Neural crest cell (in vitro differentiated cells): ENCODE data around the gene SHH. TPM values are rescaled to one million over a fixed set of nuclear protein-coding genes. Genes with fewer than 3 reads are reported as not detected.

ENCODE experiments used
- DNase-seq: peaks from one replicate; pipeline ENCODE4 v3.0.0; 2021; ENCODE audit warnings: low read depth, mixed read lengths, low spot score
- H3K27ac Mint-ChIP-seq: one replicate; pipeline ENCODE4 v1.8.0; 2021; ENCODE audit warnings: mild to moderate bottlenecking, mixed read lengths; ENCODE audit not compliant: unreplicated experiment
- H3K27me3 Mint-ChIP-seq: 2 replicates; pipeline ENCODE4 v1.8.0; 2021; ENCODE audit warnings: low read depth, mild to moderate bottlenecking, mixed read lengths
- H3K36me3 Mint-ChIP-seq: 2 replicates; pipeline ENCODE4 v1.8.0; 2021; ENCODE audit warnings: low read depth, mild to moderate bottlenecking, mixed read lengths
- H3K4me1 Mint-ChIP-seq: 2 replicates; pipeline ENCODE4 v1.8.0; 2021; ENCODE audit warnings: mixed read lengths
- H3K4me3 Mint-ChIP-seq: one replicate; pipeline ENCODE4 v1.8.0; 2021; ENCODE audit warnings: mild to moderate bottlenecking, mixed read lengths
- H3K9me3 Mint-ChIP-seq: 2 replicates; pipeline ENCODE4 v1.8.0; 2021; ENCODE audit warnings: mixed read lengths
- CTCF ChIP-seq: fragments of 200-600 bp; sonication (generic); conservative IDR thresholded peaks from 2 replicates; pipeline ENCODE4 v1.5.0; 2021; ENCODE audit warnings: antibody characterized with exemption, mild to moderate bottlenecking
- total RNA-seq: library from RNA; stranded (reverse); gene quantifications from 2 replicates; pipeline ENCODE4 v1.2.1, GENCODE V29; 2021

The SHH gene
- total RNA-seq, 1 donor from 2014 or later = not detected

GRCh38 chr7:155789001-155789725 lies 23.1 kb downstream of the SHH start:
- peaks cover 40% of the 10 kb centered on the region for H3K27me3 Mint-ChIP-seq
- peaks cover 12% of the 10 kb centered on the region for H3K36me3 Mint-ChIP-seq
- peaks cover 9% of the 10 kb centered on the region for H3K4me1 Mint-ChIP-seq
- peak overlapping the region; percentile 77 for H3K4me3 Mint-ChIP-seq
- no peak overlapping the region for H3K27ac Mint-ChIP-seq
- no peak for DNase-seq
- no peak for TF ChIP-seq CTCF
- no peaks in the 10 kb centered on the region for H3K9me3 Mint-ChIP-seq

GRCh38 chr7:155788616-155789000 lies 23.7 kb downstream of the SHH start:
- no peak overlapping the region for H3K27ac Mint-ChIP-seq
- H3K27me3 Mint-ChIP-seq = peaks cover 40% of the 10 kb centered on the region
- H3K36me3 Mint-ChIP-seq = peaks cover 12% of the 10 kb centered on the region
- DNase-seq = no peak
- no peak for TF ChIP-seq CTCF
- H3K4me3 Mint-ChIP-seq = no peak overlapping the region
- H3K4me1 Mint-ChIP-seq = peaks cover 9% of the 10 kb centered on the region
- no peaks in the 10 kb centered on the region for H3K9me3 Mint-ChIP-seq

DNA sequence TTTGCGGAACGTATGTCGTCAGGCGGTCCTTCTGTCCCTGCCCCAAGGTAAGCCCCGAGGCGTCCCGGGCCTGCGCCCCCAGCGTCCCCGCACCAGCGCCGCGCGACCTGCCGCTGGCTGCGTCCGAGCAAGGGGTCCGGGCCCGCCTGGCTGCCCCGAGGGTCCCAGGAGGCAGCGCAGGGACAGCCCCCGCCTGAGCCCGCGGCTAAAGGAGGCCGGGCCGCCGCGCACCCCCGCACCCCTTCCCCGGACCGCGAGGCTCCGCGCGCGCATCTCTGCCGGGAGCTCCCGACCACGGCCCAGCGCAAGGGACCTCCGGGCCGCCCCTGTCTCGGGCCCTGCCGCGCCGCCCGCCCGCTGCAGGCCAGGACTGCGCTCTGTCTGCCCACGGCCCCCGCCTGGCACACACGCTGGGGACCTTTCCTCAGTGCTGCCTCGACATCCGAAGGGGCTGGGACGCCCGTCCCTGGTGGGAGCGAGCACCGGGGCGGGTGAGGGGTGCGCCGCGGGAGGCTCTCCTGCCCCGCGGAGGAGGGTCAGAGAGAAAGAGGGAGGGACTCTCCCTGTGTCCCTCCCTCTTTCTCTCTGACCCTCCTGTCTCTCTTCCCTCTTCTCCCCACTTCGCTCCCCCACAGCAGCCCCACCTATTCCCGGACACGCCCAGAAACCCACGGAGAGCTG lies 25.0 kb downstream of the SHH start:
- Mint-ChIP-seq H3K27ac (no peak overlapping the region), H3K4me1 (peaks cover 9% of the 10 kb centered on the region), H3K27me3 (peaks cover 40% of the 10 kb centered on the region)

GRCh38 chr7:155786491-155786890 lies 25.8 kb downstream of the SHH start:
- Mint-ChIP-seq H3K27me3 (peaks cover 37% of the 10 kb centered on the region), H3K9me3 (no peaks in the 10 kb centered on the region), H3K4me3 (peak overlapping the region; percentile 73), H3K36me3 (peaks cover 16% of the 10 kb centered on the region), H3K4me1 (peaks cover 9% of the 10 kb centered on the region), H3K27ac (no peak overlapping the region)
- no peak for DNase-seq
- TF ChIP-seq CTCF = no peak

More for the DNA sequence above, 25.0 kb downstream of the SHH start:
- TF ChIP-seq CTCF = no peak
- peaks cover 16% of the 10 kb centered on the region for H3K36me3 Mint-ChIP-seq
- H3K4me3 Mint-ChIP-seq = peak overlapping the region; percentile 76
- DNase-seq = no peak
- no peaks in the 10 kb centered on the region for H3K9me3 Mint-ChIP-seq

DNA sequence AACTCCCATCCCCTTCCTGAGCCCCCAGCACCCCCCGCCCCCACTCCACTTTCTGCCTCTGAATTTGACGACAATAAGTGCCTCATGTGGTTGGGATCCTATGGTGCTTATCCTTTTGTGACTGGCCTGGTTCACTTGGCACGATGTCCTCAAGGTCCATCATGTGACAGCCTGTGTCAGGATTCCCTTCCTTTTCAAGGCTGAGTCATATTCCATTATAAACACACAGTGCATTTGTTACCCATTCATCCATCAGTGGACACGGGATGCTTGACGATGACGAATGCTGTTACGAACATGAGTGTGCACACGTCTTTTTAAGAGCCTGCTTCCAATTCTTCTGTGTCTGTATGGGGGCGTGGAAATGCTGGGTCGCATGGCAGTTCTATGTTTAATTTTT lies 26.7 kb downstream of the SHH start:
- Mint-ChIP-seq H3K4me1 (peaks cover 9% of the 10 kb centered on the region), H3K9me3 (no peaks in the 10 kb centered on the region), H3K36me3 (peaks cover 22% of the 10 kb centered on the region), H3K27me3 (peaks cover 31% of the 10 kb centered on the region), H3K4me3 (no peak overlapping the region), H3K27ac (no peak overlapping the region)
- TF ChIP-seq CTCF = no peak
- DNase-seq = no peak
